SU-DHL-6 (cell line): Measurements from ENCODE around the gene TTL.

Experiments used
- H2AFZ ChIP-seq: fragments of 200-600 bp; sonication (generic); 2 replicates; pipeline ENCODE4 v1.6.1; 2014; ENCODE audit warnings: low read depth, mild to moderate bottlenecking, moderate library complexity, mixed read lengths, antibody characterized with exemption, low read length; ENCODE audit not compliant: severe bottlenecking
- H3F3A ChIP-seq: fragments of 200-600 bp; shearing (Covaris generic); 2 replicates; pipeline ENCODE4 v1.6.0; 2016; ENCODE audit warnings: antibody characterized with exemption, mild to moderate bottlenecking; ENCODE audit not compliant: insufficient read depth
- H3K27ac ChIP-seq: fragments of 200-600 bp; sonication (generic); 2 replicates; pipeline ENCODE4 v1.5.1; 2016; ENCODE audit warnings: low read depth, mild to moderate bottlenecking, low read length, moderate library complexity, mixed read lengths
- H3K27me3 ChIP-seq: fragments of 200-600 bp; sonication (generic), shearing (Covaris generic); 2 replicates; pipeline ENCODE4 v1.6.0; 2014; ENCODE audit warnings: mild to moderate bottlenecking, low read length
- H3K36me3 ChIP-seq: fragments of 200-600 bp; sonication (generic); 2 replicates; pipeline ENCODE4 v1.6.1; 2014; ENCODE audit warnings: mild to moderate bottlenecking, low read length, mixed read lengths
- H3K4me2 ChIP-seq: fragments of 300-600, 200-600 bp; shearing (Covaris generic), sonication (generic); 2 replicates; pipeline ENCODE4 v1.6.0; 2014; ENCODE audit warnings: low read length, low read depth, mild to moderate bottlenecking; ENCODE audit not compliant: poor library complexity, severe bottlenecking
- H3K4me3 ChIP-seq: fragments of 200-600 bp; sonication (generic); 2 replicates; pipeline ENCODE4 v1.5.1; 2014; ENCODE audit warnings: antibody characterized with exemption, low read length, mild to moderate bottlenecking, mixed read lengths; ENCODE audit not compliant: insufficient read depth, poor library complexity, severe bottlenecking
- H3K79me2 ChIP-seq: fragments of 200-600 bp; sonication (generic); 2 replicates; pipeline ENCODE4 v1.6.1; 2014; ENCODE audit warnings: mild to moderate bottlenecking, low read length, moderate library complexity; ENCODE audit not compliant: insufficient read depth
- H3K9ac ChIP-seq: fragments of 200-600 bp; sonication (generic); 2 replicates; pipeline ENCODE4 v1.7.0; 2014; ENCODE audit warnings: mild to moderate bottlenecking, low read length
- H3K9me2 ChIP-seq: fragments of 200-600 bp; sonication (generic); replicated peaks from 2 replicates; pipeline ENCODE4 v1.6.1; 2014; ENCODE audit warnings: low read length; ENCODE audit not compliant: insufficient read depth
- H3K9me3 ChIP-seq: fragments of 200-600 bp; sonication (generic); 2 replicates; pipeline ENCODE4 v1.6.1; 2014; ENCODE audit warnings: low read length, mixed read lengths; ENCODE audit not compliant: insufficient read depth
- H4K20me1 ChIP-seq: fragments of 200-600 bp; sonication (generic); 2 replicates; pipeline ENCODE4 v1.6.1; 2014; ENCODE audit warnings: low read depth, mild to moderate bottlenecking, antibody characterized with exemption, low read length, moderate library complexity, mixed read lengths
- EZH2phosphoT487 ChIP-seq: fragments of 200-600 bp; sonication (generic), shearing (Covaris generic); conservative IDR thresholded peaks from 2 replicates; pipeline ENCODE4 v1.6.1; 2018; ENCODE audit warnings: mild to moderate bottlenecking, antibody characterized with exemption, low read length, moderate library complexity, mixed read lengths
- TF ChIP-seq, protein P1 (sequence below): fragments of 200-600 bp; sonication (generic); IDR thresholded peaks from one replicate; pipeline ENCODE4 v1.5.1; 2017; ENCODE audit warnings: antibody characterized with exemption, mild to moderate bottlenecking, low read length, moderate library complexity; ENCODE audit not compliant: insufficient read depth, poor library complexity, severe bottlenecking

TTL gene

DNA sequence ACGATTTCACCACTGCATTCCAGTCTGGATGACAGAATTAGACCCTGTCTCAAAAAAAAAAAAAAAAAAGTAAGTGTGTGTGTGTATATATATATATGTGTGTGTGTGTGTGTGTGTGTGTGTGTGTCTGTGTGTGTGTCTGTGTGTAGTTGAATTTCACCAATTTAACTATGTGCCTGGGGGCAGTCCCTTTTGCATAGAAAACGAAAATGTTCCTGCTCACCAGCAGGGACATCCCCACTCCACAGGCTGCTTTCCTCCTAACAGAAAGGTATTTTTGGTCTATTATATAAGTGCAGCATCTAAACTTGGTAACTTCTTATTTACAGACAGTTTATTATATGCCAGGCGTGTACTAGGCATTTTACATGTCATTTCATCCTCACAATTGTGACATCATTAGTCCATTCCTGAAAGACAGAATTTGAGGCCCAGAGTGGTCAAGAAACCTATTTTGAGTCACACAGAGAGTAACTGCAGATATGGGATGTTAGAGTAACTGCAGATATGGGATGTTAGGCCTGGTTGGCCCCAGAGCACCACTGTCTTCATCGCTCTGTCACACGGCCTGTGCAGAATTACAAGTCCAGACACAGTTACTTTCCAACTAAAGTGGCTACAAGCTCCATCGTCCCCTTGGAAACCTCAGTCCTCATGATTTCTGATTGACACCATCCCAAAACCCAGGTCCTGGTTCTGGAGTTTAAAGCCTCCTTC lies 9.3 kb upstream of the TTL start:
- Histone ChIP-seq H3K4me2 (no peak overlapping the region), H2AFZ (no peak overlapping the region), H3K27ac (no peak overlapping the region), H3K27me3 (no peaks in the 10 kb centered on the region), H3K9ac (no peak overlapping the region), H4K20me1 (no peaks in the 10 kb centered on the region), H3F3A (no peaks in the 10 kb centered on the region), H3K79me2 (no peaks in the 10 kb centered on the region), H3K9me3 (no peaks in the 10 kb centered on the region), H3K4me3 (no peak overlapping the region), H3K36me3 (no peaks in the 10 kb centered on the region), H3K9me2 (no peaks in the 10 kb centered on the region)
- TF ChIP-seq, protein P1, sequence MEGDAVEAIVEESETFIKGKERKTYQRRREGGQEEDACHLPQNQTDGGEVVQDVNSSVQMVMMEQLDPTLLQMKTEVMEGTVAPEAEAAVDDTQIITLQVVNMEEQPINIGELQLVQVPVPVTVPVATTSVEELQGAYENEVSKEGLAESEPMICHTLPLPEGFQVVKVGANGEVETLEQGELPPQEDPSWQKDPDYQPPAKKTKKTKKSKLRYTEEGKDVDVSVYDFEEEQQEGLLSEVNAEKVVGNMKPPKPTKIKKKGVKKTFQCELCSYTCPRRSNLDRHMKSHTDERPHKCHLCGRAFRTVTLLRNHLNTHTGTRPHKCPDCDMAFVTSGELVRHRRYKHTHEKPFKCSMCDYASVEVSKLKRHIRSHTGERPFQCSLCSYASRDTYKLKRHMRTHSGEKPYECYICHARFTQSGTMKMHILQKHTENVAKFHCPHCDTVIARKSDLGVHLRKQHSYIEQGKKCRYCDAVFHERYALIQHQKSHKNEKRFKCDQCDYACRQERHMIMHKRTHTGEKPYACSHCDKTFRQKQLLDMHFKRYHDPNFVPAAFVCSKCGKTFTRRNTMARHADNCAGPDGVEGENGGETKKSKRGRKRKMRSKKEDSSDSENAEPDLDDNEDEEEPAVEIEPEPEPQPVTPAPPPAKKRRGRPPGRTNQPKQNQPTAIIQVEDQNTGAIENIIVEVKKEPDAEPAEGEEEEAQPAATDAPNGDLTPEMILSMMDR, result no peak
- no peak for TF ChIP-seq EZH2phosphoT487

DNA sequence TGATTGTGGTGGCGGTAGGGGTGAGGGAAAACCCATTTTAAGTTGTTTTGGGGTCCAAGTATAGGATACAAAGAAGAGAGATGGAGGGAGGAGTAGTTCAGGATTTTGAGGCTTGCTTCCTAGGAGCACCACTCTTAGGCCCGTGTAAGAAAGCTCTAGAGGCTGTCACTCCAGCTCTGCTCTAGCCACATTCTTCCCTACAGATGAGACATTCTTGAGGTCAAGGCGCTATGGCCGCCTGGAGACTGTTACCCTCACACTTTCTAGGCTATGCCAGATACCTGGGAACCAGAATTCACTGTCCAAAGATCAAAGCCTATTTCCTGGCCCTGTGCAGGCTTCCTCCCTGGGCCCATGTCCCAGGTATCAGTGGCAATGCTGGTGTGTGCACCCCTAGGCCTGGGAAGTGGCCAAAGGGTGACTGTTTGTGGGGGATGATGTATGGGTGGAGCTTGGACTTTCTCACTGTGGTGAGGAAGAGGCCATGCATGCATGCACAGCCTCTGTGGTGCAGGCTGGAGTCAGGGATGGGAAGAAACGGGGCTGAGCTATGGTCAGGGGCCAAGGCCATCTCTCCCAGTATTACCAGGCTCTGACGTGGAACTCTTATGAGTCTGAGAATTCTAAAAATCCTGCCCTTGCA lies 7.0 kb upstream of the TTL start:
- Histone ChIP-seq H3K36me3 (no peaks in the 10 kb centered on the region), H3K9me2 (no peaks in the 10 kb centered on the region), H3K27ac (no peak overlapping the region), H3F3A (no peaks in the 10 kb centered on the region), H3K4me3 (no peak overlapping the region), H4K20me1 (no peaks in the 10 kb centered on the region), H3K9me3 (no peaks in the 10 kb centered on the region), H3K79me2 (no peaks in the 10 kb centered on the region), H3K9ac (no peak overlapping the region), H3K4me2 (no peak overlapping the region), H3K27me3 (no peaks in the 10 kb centered on the region), H2AFZ (no peak overlapping the region)
- TF ChIP-seq, protein P1, result no peak
- TF ChIP-seq EZH2phosphoT487, result no peak

DNA sequence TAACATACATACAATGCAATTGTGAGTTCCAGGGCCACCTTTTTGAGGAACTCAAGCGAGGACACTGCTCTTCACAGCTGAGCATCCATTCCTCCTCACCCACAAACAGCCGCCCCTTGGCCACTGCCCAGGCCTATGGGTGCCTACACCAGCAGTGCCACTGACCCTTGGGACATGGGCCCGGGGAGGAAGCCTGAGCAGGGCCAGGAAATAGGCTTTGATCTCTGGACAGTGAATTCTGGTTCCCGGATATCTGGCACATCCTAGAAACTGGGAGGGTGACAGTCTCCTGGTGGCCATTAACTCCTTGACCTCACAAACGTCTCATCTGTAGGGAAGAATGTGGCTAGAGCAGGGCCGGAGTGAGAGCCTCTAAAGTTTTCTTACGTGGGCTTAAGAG lies 5.5 kb upstream of the TTL start:
- no peak overlapping the region for H3K4me3 ChIP-seq

More for the DNA sequence above, 5.5 kb upstream of the TTL start:
- no peaks in the 10 kb centered on the region for H3K79me2 ChIP-seq
- H3K4me2 ChIP-seq, result no peak overlapping the region
- H3K36me3 ChIP-seq, result no peaks in the 10 kb centered on the region
- H3K27ac ChIP-seq, result no peak overlapping the region
- no peak overlapping the region for H3K9ac ChIP-seq
- TF ChIP-seq, protein P1, result no peak
- no peak for TF ChIP-seq EZH2phosphoT487
- no peaks in the 10 kb centered on the region for H4K20me1 ChIP-seq
- H3F3A ChIP-seq, result no peaks in the 10 kb centered on the region
- no peak overlapping the region for H2AFZ ChIP-seq
- H3K9me2 ChIP-seq, result no peaks in the 10 kb centered on the region
- H3K27me3 ChIP-seq, result no peaks in the 10 kb centered on the region
- no peaks in the 10 kb centered on the region for H3K9me3 ChIP-seq
